Esophagus (tissue), 2 donors: ENCODE measurements around the gene PCDHGA10. TPM values are rescaled to one million over a fixed set of nuclear protein-coding genes. Genes with fewer than 3 reads are reported as not detected.
"Not testable (repeated sequence)": the region's sequence is repeated elsewhere in the genome, so short reads cannot be mapped to it uniquely, and the experiment has no call there.

Experiments
- H3K27ac ChIP-seq, 2 donors: one replicate each; pipeline ENCODE4 v1.5.1; 2013; ENCODE audit warnings: low read depth in 2 of 2, mild to moderate bottlenecking in 2 of 2, inconsistent platforms in 1 of 2, low read length in 1 of 2, moderate library complexity in 1 of 2
- H3K27me3 ChIP-seq, 2 donors: one replicate each; pipeline ENCODE4 v1.6.1; 2013; ENCODE audit warnings: low read length in 2 of 2, control low read depth in 1 of 2, mild to moderate bottlenecking in 1 of 2; ENCODE audit not compliant: insufficient read depth in 2 of 2, control insufficient read depth in 1 of 2
- H3K36me3 ChIP-seq, 2 donors: one replicate each; pipeline ENCODE4 v1.6.1; 2013; ENCODE audit warnings: low read length in 1 of 2; ENCODE audit not compliant: control insufficient read depth in 2 of 2, insufficient read depth in 2 of 2
- H3K4me1 ChIP-seq, 2 donors: one replicate each; pipeline ENCODE4 v1.6.1; 2013; ENCODE audit warnings: low read length in 1 of 2; ENCODE audit not compliant: control insufficient read depth in 2 of 2, insufficient read depth in 2 of 2
- H3K4me3 ChIP-seq, 2 donors: one replicate each; pipeline ENCODE4 v1.5.1; 2013; ENCODE audit warnings: low read length in 2 of 2, mild to moderate bottlenecking in 2 of 2, low read depth in 1 of 2, moderate library complexity in 1 of 2
- H3K9me3 ChIP-seq, 2 donors: one replicate each; pipeline ENCODE4 v1.6.1; 2013; ENCODE audit warnings: mild to moderate bottlenecking in 2 of 2, low read depth in 1 of 2, low read length in 1 of 2, moderate library complexity in 1 of 2; ENCODE audit not compliant: control insufficient read depth in 2 of 2, insufficient read depth in 1 of 2
- WGBS, 2 donors: extraction: QIAGEN DNeasy Blood & Tissue Kit; methylation state at CpG; one replicate each; pipeline ENCODE4 v1.1.7; 2013; 5-methylcytosine and 5-hydroxymethylcytosine counted together
- polyA plus RNA-seq, 2 donors: library from polyadenylated mRNA; stranded (reverse); fragments of 200-250 nt; gene quantifications; one replicate each; pipeline ENCODE4 v1.2.3, GENCODE V29; 2013
- donor health status: healthy with polysubstance abuse.
- donor health status: Bipolar disorder and iron deficiency.

Gene PCDHGA10
- polyA plus RNA-seq, 2 donors, result 1.1 to 1.2 TPM

GRCh38 chr5:141375444-141376155 lies 37.2 kb upstream of the PCDHGA10 start:
- not testable (repeated sequence) for H3K36me3 ChIP-seq, H3K4me1 ChIP-seq, H3K27ac ChIP-seq, H3K4me3 ChIP-seq, H3K27me3 ChIP-seq
- WGBS, 2 donors, result 55 to 58% methylated on average over 37 to 43 of the region's 48 CpGs
- H3K9me3 ChIP-seq, result peaks cover 35 to 58% of the 10 kb centered on the region in 2 donors

GRCh38 chr5:141382469-141383294 lies 30.1 kb upstream of the PCDHGA10 start, which contains the start of gene PCDHGA7:
Gene PCDHGA7, plus strand, starts transcription at chr5:141382742. Its CDS starts 158 bp downstream, at chr5:141382900.
- Histone ChIP-seq H3K4me3 (peak within 1 kb of the TSS in 1 of 2 donors; percentile 7), H3K4me1 (peaks cover 0 to 4% of the 10 kb centered on the region in 2 donors), H3K36me3 (no peaks in the 10 kb centered on the region), H3K27ac (no peak within 1 kb of the TSS), H3K9me3 (peaks cover 24 to 32% of the 10 kb centered on the region in 2 donors), H3K27me3 (no peaks in the 10 kb centered on the region)
- 21 to 22% methylated on average over 37 of the region's 37 CpGs for WGBS, 2 donors

DNA sequence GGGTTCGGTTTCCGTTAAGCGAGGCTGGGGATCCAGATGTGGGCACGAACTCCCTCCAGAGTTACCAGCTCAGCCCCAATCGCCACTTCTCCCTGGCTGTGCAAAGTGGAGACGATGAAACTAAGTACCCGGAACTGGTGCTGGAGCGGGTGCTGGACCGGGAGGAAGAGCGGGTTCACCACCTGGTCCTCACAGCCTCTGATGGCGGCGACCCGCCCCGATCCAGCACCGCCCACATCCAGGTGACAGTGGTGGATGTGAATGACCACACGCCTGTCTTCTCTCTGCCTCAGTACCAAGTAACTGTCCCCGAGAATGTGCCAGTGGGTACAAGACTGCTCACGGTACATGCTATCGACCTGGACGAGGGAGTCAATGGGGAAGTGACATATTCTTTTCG lies 29.4 kb upstream of the PCDHGA10 start:
- Histone ChIP-seq H3K36me3 (no peaks in the 10 kb centered on the region), H3K27me3 (no peaks in the 10 kb centered on the region), H3K4me1 (peaks cover 0 to 4% of the 10 kb centered on the region in 2 donors), H3K4me3 (peak overlapping the region in 1 of 2 donors; percentile 7), H3K27ac (no peak overlapping the region), H3K9me3 (peaks cover 24 to 29% of the 10 kb centered on the region in 2 donors)
- WGBS, 2 donors, result 40 to 42% methylated on average over 21 of the region's 21 CpGs

- Histone ChIP-seq H3K27ac (no peak overlapping the region), H3K36me3 (no peaks in the 10 kb centered on the region), H3K4me3 (no peak overlapping the region), H3K9me3 (peaks cover 34 to 43% of the 10 kb centered on the region in 2 donors), H3K27me3 (no peaks in the 10 kb centered on the region), H3K4me1 (peaks cover 0 to 4% of the 10 kb centered on the region in 2 donors)
- 46 to 51% methylated on average over 43 of the region's 43 CpGs for WGBS, 2 donors
Observed at GRCh38 chr5:141384471-141385267, 28.1 kb upstream of the PCDHGA10 start.

DNA sequence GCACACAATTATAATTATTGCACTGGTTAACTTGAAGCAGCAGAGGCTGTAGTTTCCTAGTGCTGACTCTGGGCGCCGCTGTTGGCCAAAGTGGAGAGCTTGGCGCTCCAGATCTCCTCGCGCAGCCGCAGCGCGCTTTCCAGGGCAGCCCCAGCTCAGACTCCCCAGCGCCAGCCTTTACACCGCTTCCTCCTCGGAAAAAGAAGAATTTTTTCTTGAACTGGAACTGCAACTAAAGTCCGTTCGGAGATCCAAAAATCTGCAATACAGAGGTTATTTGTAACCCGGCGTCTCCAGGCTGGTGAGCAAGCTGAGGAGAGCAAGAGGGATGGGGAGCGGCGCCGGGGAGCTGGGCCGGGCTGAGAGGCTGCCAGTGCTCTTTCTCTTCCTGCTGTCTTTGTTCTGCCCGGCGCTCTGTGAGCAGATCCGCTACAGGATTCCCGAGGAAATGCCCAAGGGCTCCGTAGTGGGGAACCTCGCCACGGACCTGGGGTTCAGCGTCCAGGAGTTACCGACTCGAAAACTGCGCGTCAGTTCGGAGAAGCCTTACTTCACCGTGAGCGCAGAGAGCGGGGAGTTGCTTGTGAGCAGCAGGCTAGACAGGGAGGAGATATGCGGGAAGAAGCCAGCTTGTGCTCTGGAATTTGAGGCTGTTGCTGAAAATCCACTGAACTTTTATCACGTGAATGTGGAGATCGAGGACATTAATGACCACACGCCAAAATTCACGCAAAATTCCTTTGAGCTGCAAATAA lies 25.1 kb upstream of the PCDHGA10 start, which contains the start of gene PCDHGB4:
Gene PCDHGB4, plus strand, starts transcription at position 142 of the 755 bp plus-strand sequence. Its CDS starts 187 bp downstream, at position 329.
- not testable (repeated sequence) for H3K4me1 ChIP-seq, H3K27ac ChIP-seq, H3K4me3 ChIP-seq, H3K36me3 ChIP-seq, H3K27me3 ChIP-seq
- WGBS, 2 donors, result 14 to 23% methylated on average over 21 to 22 of the region's 40 CpGs
- peaks cover 34 to 45% of the 10 kb centered on the region in 2 donors for H3K9me3 ChIP-seq

GRCh38 chr5:141388661-141389060 lies 24.1 kb upstream of the PCDHGA10 start:
- Histone ChIP-seq H3K27ac (no peak overlapping the region), H3K4me1 (peaks cover 0 to 4% of the 10 kb centered on the region in 2 donors), H3K9me3 (peaks cover 34 to 45% of the 10 kb centered on the region in 2 donors), H3K36me3 (no peaks in the 10 kb centered on the region), H3K27me3 (peaks cover 0 to 5% of the 10 kb centered on the region in 2 donors), H3K4me3 (no peak overlapping the region)
- WGBS, 2 donors, result 43 to 44% methylated on average over 10 of the region's 10 CpGs

DNA sequence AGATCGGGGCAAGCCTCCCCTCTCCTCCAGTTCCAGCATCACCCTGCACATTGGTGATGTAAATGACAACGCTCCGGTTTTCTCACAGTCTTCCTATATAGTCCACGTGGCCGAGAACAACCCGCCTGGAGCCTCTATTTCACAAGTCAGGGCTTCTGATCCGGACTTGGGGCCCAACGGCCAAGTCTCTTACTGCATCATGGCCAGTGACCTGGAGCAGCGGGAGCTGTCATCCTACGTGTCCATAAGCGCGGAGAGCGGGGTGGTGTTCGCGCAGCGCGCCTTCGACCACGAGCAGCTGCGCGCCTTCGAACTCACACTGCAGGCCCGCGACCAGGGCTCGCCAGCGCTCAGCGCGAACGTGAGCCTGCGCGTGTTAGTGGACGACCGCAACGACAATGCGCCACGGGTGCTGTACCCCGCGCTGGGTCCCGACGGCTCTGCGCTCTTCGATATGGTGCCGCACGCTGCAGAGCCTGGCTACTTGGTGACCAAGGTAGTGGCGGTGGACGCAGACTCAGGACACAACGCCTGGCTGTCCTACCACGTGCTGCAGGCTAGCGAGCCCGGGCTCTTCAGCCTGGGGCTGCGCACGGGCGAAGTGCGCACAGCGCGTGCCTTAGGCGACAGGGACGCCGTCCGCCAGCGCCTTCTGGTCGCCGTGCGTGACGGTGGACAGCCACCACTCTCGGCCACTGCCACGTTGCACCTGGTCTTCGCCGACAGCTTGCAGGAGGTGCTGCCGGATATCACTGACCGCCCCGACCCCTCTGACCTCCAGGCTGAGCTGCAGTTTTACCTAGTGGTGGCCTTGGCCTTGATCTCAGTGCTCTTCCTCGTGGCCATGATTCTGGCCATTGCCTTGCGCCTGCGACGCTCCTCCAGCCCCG lies 23.4 kb upstream of the PCDHGA10 start:
- H3K4me1 ChIP-seq, result peaks cover 0 to 3% of the 10 kb centered on the region in 2 donors
- H3K27ac ChIP-seq, result no peak overlapping the region
- WGBS, 2 donors, result 42 to 45% methylated on average over 77 of the region's 77 CpGs
- no peak overlapping the region for H3K4me3 ChIP-seq
- no peaks in the 10 kb centered on the region for H3K36me3 ChIP-seq
- H3K27me3 ChIP-seq, result peaks cover 0 to 5% of the 10 kb centered on the region in 2 donors
- H3K9me3 ChIP-seq, result peaks cover 34 to 46% of the 10 kb centered on the region in 2 donors

- no peak within 1 kb of the TSS for H3K27ac ChIP-seq
Observed at GRCh38 chr5:141392429-141393198, 20.2 kb upstream of the PCDHGA10 start, which contains the start of gene PCDHGA8. Gene PCDHGA8, plus strand, starts transcription at chr5:141392633. Its CDS starts 181 bp downstream, at chr5:141392814.

More at GRCh38 chr5:141392429-141393198, 20.2 kb upstream of the PCDHGA10 start, which contains the start of gene PCDHGA8:
- Histone ChIP-seq H3K27me3 (peaks cover 0 to 5% of the 10 kb centered on the region in 2 donors), H3K36me3 (no peaks in the 10 kb centered on the region), H3K4me1 (no peaks in the 10 kb centered on the region), H3K9me3 (peaks cover 33 to 42% of the 10 kb centered on the region in 2 donors), H3K4me3 (no peak within 1 kb of the TSS)
- WGBS, 2 donors, result 25 to 30% methylated on average over 38 of the region's 38 CpGs
